ENCODE results near the gene CARMIL1.

CARMIL1 gene

DNA sequence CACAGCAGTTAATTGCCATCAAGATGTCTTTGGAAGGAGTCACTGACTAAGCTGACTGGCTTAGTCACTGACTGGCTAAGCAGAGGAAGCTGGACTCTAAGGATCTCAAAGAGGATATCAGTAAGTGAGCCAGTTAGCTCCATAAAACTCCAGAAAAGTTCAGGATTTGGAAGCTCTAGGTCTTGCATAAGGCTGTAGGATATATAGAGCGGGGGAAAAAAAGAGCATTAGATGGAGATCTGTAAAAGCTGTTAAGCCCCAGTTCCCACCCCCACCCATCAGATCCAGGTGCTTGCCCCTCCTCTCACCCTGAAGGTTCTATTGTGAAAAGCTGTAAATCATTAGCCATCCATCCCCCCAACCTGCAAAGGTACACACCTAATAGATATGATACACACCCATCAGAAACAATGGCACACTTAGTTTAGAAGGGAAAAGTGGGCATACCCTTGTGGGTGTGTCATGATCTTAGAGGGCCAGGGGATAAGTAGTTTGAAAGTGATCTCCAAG, 32.2 kb downstream of the CARMIL1 start:
- no peak for DNase-seq (ENCODE audit: low spot score)

DNA sequence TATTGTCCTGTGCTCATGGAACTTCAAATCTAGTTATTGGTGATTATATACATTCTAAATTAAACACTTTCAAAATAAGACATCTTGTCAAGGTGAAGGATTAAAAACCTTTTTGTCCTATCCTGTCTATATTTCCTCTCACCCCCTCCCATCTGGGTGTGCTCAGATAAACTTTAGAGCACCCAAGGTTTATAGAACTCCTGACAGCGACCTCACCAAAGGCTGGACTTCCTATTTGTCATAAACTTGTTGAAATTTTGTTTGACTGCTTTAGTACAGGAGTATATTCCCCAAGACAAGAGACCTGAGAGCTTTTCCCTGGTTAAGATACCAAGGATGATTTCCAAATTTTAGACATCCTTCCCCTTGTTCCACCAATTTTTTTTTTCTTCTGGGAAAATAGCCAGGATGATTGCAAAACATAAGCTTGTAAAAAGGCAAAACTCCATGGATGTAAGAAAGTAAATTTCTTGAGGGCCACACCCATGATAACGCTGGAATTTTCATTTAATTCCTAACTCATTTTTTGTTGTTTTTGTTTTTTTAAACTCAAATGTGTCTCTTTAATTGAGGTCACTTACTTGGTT, 33.0 kb downstream of the CARMIL1 start:
- DNase-seq (ENCODE audit: low spot score): no peak

DNA sequence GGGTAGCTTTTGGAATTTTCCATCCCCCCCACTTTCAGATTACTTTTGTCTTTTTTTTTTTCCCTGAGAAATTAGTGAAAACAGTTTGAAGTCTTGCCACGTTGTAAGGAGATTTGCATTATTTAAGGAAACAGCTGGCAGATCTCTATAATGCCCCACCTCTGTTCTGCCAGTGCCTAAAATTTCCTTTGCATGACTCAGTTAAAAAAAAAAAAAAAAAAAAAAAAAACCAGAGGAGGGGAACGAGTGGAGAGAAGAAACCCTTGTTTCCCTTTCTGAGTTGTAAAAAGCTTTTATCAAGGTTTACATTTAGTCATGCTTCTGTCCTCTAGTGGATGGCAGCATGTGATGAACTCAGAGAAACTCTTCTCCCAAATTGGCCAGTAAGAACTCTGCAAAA, 33.5 kb downstream of the CARMIL1 start:
- no peak for DNase-seq (ENCODE audit: low spot score)

DNA sequence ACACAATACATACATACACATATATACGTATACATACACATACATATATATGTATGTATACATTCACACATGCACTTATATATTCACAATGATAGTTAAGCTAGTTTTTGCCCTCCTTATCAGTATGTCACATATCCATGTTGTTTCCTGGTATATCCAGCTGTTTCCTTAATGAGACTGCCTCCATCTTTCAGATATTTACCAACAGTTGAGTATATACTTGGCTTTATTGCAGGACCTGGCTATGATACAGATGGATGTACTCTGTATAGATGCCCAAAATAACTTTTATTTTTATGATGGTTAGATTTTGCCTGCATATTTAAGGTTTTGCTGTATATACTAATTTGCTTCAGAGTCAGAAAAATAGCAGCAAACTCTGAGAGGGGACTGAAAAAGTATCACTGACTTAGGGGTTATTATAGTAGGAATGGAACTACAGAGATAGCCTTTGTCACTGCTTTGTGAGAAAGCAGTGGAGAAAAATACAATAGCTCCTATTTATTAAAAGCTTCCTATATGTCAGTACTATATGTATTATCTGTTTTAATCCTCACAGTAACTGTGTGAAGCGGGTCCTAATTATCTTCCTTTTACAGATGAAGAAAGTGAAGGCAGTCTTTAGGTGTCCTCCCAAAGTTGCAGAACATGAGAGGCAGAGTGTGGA, 35.5 kb downstream of the CARMIL1 start:
- DNase-seq (ENCODE audit: low spot score): no peak

DNA sequence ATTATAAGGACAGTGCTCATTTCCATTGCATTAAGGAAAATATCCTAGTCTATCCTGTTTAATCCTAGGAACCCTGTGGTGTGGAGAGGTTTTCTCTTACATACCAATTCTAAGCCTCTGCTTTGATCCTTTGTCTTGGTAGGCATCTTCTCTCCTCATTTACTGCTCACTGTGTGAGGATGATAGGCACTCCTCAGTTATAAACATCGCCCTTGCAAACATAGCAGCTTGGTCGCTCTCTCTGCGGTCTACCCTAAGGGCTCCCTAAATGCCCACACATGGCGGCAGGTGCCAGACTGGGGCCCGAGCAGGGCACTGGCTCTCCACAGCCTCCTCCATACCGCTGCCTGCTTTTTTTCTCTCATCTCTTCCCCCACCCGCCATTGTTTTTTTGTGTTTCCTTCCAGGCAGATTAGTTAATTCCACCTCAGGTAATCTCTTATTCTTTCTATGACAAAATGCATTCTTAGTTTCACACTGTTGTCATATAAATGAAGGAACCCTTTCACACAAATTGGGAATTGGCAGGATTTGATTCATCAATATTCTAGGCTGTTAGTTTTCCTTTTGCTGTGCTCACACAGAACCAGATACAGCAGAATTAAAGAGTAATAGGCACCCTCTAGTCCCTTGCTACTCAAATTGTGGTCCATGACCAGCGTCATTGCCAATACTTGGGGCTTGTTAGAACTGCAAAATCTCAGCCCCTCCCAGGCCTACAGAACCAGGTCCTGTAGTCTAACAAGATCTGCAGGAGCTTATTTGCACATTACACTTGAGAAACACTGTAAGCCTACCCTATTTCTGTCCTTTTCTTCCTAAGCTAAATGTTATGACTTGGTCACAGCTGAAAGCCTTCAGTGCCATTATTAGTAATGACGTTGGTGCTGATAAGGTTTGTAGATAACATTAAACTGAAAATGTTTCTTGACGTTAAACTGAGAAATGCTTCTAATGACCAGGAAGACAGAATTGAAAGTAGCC, 36.3 kb downstream of the CARMIL1 start:
- DNase-seq (ENCODE audit: low spot score): no peak

DNA sequence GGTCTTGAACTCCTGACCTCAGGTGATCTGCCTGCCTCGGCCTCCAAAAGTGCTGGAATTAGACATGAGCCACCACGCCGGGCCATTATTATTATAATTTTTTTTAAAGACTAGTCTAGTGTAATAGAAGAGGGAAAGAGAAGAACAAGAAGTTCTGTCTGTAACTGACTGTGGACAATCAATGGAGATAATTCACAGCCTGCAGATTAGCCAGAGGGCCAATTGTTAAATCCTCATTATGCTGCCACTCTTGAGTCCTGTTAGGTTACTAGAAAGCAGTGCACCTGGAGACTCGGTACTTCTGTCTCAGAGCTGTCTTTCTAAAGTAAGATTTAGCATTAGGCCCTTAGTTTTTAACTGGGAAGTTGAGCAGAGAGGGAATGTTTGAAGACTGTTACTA, 37.5 kb downstream of the CARMIL1 start:
- no peak for DNase-seq (ENCODE audit: low spot score)

DNA sequence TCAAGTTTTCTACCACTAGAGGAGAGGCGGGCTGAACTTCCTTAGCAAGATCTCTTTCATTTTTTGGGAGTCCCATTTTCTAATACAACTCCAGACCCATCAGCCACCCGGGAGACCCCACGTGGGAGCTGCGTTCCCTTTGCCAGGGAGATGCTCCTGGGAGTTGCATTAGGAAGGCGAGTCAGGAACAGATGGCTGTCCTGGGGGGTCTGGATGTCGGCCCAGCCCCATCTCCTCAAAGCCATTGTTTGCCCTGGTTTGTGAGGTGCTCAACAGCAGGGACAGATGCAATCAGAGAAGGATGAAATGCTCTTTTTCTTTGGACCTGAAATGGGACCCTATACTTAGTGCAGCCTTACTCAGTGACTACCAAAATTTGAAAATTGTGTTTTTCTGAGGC, 39.4 kb downstream of the CARMIL1 start:
- no peak for DNase-seq (ENCODE audit: low spot score)

DNA sequence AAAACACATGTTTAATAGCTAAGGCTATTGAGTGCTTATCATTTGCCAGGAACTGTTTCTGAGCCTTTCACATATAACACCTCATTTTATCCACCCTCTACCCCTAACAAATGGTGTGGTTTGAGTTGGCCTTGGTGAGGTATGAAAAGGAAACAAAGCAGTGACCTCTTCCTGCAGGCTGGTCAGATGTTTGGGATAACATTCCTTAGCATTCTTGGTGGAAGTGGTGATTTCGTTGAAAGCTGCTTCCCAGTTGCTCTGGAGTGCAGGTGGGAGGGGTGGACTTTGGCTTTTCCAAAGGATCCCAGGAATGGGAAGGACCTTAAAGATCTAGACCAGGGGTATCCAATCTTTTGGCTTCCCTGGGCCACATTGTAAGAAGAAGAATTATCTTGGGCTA, 41.3 kb downstream of the CARMIL1 start:
- no peak for DNase-seq (ENCODE audit: low spot score)

DNA sequence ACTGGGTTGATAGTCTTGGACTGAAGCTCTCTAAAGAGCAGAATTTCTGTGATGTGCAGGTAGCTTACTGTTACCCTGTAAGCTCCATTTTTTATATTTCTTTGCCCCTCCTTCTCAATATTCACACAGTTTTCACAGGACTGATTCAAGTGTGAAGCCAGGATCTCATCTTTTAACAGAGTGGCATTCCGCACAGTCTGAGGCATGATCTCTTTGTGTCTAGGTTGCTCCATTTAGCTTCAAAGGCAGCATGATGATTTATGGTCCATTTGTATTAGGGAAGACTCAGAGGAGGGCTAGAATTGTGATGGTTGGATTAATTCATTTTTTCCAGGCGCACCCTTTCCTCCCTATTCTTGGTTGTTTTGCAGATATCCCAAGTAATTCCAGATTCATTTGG, 43.5 kb downstream of the CARMIL1 start:
- no peak for DNase-seq (ENCODE audit: low spot score)

DNA sequence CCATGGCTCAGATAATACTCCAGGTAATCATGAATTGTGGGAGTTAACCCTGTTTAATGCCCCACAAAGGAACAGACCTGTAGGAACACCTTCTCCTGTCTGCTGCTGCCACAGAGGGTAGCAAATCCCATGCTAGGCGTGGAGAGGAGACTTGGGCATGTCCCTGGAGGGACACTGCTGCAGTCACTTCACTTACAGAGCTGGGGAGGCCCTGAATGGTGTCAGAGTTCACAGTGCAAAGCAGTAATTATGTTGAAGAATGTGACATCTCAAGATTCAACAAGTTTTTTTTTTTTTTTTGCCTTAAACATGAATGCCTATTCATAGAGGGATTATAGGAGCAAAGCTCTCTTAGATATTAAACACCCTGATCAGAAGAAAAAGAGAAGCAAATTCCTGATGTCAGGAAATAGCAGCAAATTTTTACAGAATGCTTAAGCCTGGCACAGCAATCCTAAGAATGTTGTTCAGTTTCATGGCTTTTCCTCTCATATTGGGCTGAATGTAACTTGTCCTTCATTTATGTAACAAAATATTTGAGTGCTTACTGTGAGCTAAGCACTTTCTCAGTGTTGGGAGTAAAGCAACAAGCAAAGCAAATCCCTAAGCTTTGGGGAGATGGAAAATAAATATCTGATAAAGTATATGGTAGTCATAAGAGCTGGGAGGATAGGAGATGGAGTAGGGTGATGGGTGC, 45.0 kb downstream of the CARMIL1 start:
- DNase-seq (ENCODE audit: low spot score): no peak

DNA sequence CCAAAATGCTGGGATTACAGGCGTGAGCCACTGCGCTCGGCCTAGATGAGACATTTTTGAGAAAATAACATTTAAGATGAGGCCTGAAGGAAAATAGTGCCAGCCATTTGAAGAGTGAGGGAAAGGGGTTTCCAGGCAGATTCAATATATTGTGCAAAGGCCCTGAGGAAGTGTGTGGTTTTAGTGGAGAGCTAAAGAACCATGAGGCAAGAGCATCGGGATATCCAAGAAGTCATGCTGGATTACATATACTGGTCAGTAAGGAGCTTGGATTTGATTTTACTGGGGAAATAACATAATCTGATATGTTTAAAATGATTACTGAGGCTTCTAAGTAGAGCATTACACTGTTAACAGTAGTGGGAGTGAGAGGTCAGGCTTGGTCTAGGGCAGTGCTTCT, 47.0 kb downstream of the CARMIL1 start:
- DNase-seq (ENCODE audit: low spot score): no peak

DNA sequence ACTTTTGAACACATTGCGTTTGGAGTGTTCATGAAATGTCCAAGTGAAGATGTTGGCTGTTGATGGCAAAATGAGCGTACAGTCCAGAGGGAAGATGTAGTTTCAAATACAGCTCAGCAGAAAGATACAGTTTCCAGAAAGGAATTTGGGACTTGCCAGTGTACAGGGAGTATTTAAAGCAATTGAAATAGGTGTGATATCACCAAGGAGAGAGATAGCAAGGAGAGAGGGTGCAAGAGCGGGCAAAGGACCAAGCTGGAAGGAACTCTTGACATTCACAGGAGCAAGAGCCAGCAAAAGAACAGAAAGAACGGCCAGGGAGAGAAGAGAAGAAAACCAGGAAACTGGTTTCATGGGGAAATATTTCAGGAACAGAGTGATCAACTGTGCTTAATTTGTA, 47.8 kb downstream of the CARMIL1 start:
- DNase-seq (ENCODE audit: low spot score): no peak

DNA sequence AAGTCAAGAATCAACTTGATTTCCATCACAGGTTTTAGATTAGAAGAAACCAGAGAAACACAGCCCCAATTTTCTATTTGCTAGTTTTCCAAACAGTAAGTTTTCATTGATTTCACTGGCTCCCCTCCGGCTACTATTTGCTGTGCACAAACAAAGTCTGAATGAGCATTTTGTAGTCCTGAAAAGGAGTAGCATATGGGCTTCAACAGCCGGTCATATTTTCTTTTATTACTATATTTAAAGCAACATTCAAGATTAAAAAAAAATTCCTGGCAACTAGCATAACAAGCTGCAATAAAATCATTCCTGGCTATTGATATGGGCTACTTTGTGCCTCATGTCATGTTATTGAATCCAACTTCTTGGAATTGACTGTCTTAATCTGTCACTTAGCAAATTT, 48.3 kb downstream of the CARMIL1 start:
- DNase-seq (ENCODE audit: low spot score): no peak

DNA sequence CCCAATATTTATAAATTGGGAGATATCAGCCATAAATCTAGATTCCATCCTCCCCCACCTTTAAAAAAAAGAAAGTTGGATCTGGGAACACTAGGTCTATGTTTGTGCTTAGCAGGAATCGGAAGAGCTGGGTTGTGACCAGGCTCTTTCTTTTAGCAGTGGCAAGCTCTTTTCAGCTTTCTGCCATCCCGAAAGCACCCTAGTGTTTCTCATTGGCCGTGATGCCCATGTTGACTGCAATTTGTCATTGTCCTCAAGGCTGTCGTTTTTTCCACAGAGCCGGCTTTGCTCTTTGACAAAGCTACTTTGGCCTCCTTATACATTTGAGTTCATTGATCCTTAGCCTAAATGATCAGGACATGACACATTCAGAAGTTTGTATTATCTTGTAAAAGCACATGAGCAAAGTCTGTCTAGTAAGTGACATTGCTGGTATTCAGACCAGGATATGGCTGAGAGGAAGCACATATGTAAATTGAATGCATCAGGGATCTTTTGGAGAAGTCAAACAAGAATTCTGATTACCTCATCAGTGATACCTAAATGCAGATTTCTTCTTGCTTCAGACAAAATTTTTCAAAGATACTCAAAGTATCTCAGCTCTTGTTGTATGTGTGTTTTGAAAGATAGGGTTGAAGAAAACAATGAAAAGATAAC, 50.1 kb downstream of the CARMIL1 start:
- no peak for DNase-seq (ENCODE audit: low spot score)

DNA sequence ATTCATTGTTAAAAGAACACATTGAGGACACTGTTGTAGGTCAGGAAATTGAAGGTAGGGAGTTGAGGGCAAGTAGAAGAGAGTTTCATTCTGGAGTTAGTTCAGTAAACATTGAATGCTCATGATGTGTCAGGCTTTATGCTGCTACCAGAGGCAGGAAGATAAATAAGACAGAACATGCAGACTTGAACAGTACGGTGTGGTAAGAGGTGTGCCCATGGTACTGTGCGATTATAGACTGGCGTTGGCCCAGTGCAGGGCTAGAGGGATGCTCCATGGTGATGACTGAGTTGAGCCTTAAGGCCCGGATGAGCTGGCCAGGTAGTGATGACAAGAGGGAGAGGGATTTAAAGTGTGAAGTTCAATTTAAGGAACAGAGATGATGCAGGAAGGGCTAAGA, 50.8 kb downstream of the CARMIL1 start:
- DNase-seq (ENCODE audit: low spot score): no peak

DNA sequence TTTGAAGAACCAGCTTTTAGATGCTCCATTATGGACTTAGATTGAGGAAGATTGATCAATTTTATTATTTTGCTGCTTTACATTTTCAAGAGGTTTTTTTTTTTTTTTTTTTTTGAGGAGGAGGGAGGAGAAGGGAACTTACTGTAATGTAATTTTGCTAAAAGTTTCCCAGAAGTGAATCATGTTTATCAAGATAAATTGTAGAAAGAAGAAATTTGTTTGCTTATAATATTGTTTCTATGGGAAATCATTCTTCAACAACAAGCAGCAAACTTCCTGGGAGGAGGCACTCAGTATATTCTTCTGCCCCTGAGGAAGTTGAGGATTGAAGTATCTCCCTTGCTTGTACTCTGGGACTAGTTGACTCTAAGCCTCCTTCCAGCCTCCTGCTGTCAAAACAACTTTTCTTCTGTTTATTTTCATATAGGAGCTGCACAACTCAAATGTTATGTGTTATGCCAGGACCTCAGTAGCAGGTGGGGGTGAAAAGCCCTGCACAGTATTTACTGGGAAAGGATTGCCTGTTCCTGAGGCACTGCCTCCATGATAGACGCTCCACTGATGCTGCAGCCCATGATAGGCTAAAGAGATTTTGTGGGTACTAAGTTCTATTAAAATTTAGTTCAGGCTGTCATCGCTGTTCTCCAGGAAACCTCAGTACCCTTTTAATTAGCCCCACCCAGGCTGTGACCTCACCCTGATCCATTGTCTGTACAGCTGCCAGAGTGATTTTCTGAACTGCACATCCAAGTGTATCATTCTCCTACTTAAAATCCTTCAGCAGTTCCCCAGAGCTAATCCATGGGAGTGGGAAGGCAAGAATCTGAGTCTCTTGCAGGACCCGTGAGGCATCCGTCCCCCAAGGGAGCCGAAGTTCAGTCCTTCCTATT, 51.9 kb downstream of the CARMIL1 start:
- no peak for DNase-seq (ENCODE audit: low spot score)

DNA sequence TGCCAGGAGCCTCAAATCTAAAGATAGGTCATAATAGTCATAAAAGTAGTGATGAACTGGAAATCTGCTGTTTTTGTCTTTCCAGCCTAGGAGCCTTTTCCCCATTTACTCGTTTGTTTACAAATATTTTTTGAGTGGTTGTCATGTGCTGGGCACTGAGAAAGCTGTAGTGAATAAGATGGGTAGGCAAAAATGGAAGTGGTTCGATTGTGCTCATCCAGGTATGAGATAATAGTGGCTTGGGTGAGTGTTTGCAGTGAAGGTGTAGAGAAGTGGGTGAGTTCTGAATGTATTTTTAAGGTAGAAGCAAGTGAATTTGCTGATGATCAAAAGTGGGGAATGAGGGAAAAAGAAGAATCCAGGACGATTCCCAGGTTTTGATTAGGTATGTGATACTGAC, 53.0 kb downstream of the CARMIL1 start:
- no peak for DNase-seq (ENCODE audit: low spot score)

DNA sequence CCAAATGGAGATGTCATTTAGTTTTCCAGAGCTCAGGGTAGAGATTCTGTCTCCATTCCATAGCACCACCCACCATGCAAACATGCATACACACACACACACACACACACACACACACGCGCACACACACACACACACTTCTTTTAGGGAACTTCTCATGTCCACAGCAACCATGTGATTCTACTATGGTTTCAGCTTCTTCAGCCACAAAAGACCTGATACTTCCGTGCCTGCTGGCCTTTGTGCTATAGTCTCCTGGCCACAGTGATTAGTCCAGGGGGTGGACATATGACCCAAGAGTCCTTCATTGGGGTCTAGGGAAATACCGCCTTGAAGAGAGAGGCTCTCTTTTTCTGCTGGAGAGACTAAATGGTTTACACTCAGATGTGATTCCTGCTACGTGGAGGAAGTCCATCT, 53.5 kb downstream of the CARMIL1 start:
- no peak for DNase-seq (ENCODE audit: low spot score)

DNA sequence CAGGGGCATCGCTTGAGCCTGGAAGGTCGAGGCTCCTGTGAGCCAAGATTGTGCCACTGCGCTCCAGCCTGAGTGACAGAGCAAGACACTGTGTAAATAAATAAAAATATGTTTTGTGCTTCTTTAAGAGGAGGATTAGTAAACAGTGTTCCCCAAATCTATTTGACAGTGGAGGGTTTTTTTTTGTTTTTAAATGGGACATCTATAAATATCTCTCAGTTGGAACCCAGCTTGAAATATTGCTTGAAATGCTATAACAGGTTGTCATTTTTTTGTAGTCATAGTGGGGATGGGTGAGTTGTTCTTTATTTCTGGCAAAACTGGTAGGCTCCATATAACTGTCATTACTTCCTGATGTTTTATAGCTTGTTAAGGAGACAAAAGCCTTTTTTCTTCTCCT, 54.3 kb downstream of the CARMIL1 start:
- DNase-seq (ENCODE audit: low spot score): no peak

DNA sequence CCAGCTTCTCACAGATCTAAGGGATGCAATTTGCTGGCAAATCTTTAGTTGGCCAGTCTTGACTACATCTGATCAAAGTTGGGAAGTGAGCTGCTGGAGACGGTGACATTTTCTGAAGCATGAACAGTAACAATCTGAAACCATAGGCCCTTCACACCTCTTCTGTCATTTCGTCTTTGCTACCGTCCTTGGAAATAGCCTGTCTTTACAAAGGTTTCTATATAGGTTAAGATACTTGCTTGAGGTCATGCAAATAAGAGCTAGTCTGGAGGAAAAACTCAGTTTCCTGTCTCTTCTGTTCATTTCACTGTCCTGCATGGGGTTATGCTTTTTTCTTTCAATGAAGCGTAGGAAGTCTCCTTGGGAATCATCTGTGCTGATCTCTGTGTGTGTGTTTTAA, 55.6 kb downstream of the CARMIL1 start:
- DNase-seq (ENCODE audit: low spot score): no peak

DNA sequence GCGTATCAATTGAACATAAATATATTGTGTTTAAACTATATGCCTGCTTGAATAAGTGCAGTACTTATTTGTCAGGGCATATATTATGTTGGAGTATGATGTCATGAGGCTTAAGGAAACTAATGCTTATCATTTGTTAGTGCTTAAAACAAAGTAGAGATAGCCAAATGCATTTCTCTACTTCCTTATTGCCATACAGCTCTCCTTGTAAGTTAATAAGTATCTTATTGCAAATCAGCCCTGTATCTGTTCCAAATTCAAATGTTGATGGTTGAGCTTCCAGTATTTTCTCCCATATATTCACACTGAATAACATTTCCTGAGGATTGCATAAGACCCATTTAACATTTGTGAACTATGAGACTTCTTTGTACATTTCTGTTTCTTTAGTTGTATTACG, 57.8 kb downstream of the CARMIL1 start:
- DNase-seq (ENCODE audit: low spot score): no peak
